H1 (cell line): Measurements from ENCODE around the gene FNDC3A. TPM values are rescaled to one million over a fixed set of nuclear protein-coding genes. Genes with fewer than 3 reads are reported as not detected.

Source experiments
- CTCF ChIA-PET: fragments of 300-600 bp; sonication (Branson Sonifier 250); formaldehyde crosslinking; loops from one replicate; lab custom pipeline; 2021; ENCODE audit not compliant: partially characterized antibody; lab: Charles Lee
- POLR2A ChIA-PET: fragments of 300-600 bp; sonication (Branson Sonifier 250); formaldehyde crosslinking; loops from one replicate; lab custom pipeline; 2021; ENCODE audit warnings: inconsistent platforms; ENCODE audit not compliant: partially characterized antibody; lab: Charles Lee
- DNase-seq, 2 experiments: peaks; one replicate each; pipeline versions ENCODE4 v3.0.0 to v3.0.0-alpha.2; 2010 to 2022; ENCODE audit warnings: low spot score in 2 of 2, low read depth in 1 of 2, mixed read lengths in 1 of 2
- FAIRE-seq: peaks from 2 replicates; lab custom pipeline; 2011; peaks lifted over from hg19 to GRCh38; lab: Jason Lieb, UNC
- H2AFZ ChIP-seq: 2 replicates; pipeline ENCODE4 v1.8.1; 2012; ENCODE audit warnings: low read length, inconsistent platforms
- H2AK5ac ChIP-seq: 2 replicates; pipeline ENCODE4 v1.6.1; 2013; ENCODE audit warnings: low read depth, low read length
- H2BK120ac ChIP-seq: replicated peaks from 2 replicates; pipeline ENCODE3; 2013; ENCODE audit warnings: low read depth, low read length, inconsistent platforms
- H2BK12ac ChIP-seq: 2 replicates; pipeline ENCODE4 v1.6.1; 2013; ENCODE audit warnings: low read depth, low read length
- H2BK15ac ChIP-seq: 2 replicates; pipeline ENCODE4 v1.6.1; 2013; ENCODE audit warnings: low read length
- H2BK20ac ChIP-seq: 2 replicates; pipeline ENCODE4 v1.6.1; 2013; ENCODE audit warnings: low read length
- H2BK5ac ChIP-seq: 2 replicates; pipeline ENCODE4 v1.6.1; 2013; ENCODE audit warnings: low read depth, low read length
- H3K14ac ChIP-seq: 2 replicates; pipeline ENCODE4 v1.6.1; 2013; ENCODE audit warnings: inconsistent platforms; ENCODE audit not compliant: insufficient read length
- H3K18ac ChIP-seq: 2 replicates; pipeline ENCODE4 v1.6.1; 2013; ENCODE audit warnings: low read length; ENCODE audit errors: extremely low read depth
- H3K23ac ChIP-seq: 2 replicates; pipeline ENCODE4 v1.6.1; 2013; ENCODE audit warnings: inconsistent platforms; ENCODE audit not compliant: insufficient read length
- H3K23me2 ChIP-seq: 2 replicates; pipeline ENCODE4 v1.6.1; 2013; ENCODE audit warnings: low read depth, low read length
- H3K27ac ChIP-seq: 2 replicates; pipeline ENCODE4 v1.6.1; 2011; ENCODE audit warnings: low read depth, low read length, inconsistent platforms
- H3K27me3 ChIP-seq, 4 experiments: replicated peaks in 1 of 4; 1 replicate in 1 of 4; 2 replicates in 3 of 4; pipeline versions ENCODE4 v1.6.1 to v1.8.1; 2011 to 2013; ENCODE audit warnings: low read length in 3 of 4, mild to moderate bottlenecking in 3 of 4, inconsistent platforms in 2 of 4, mixed read lengths in 2 of 4, moderate library complexity in 1 of 4; ENCODE audit not compliant: control insufficient read depth in 3 of 4, insufficient read depth in 3 of 4; ENCODE audit errors: extremely low read depth in 1 of 4
- H3K36me3 ChIP-seq, 4 experiments: 2 replicates each; pipeline versions ENCODE4 v1.6.1 to v1.8.1; 2011 to 2013; ENCODE audit warnings: mild to moderate bottlenecking in 4 of 4, low read length in 3 of 4, moderate library complexity in 2 of 4, control low read depth in 1 of 4, inconsistent platforms in 1 of 4; ENCODE audit not compliant: insufficient read depth in 4 of 4, control insufficient read depth in 2 of 4
- H3K4ac ChIP-seq: replicated peaks from 2 replicates; pipeline ENCODE3; 2013; ENCODE audit warnings: low read length, low read depth, mixed read lengths, inconsistent platforms; ENCODE audit not compliant: insufficient read length
- H3K4me1 ChIP-seq, 4 experiments: replicated peaks in 1 of 4; 1 replicate in 1 of 4; 2 replicates in 3 of 4; pipeline versions ENCODE4 v1.6.1 to v1.8.1; 2011 to 2013; ENCODE audit warnings: low read length in 3 of 4, inconsistent platforms in 2 of 4, mixed read lengths in 1 of 4; ENCODE audit not compliant: insufficient read depth in 4 of 4, control insufficient read depth in 3 of 4
- H3K4me2 ChIP-seq, 2 experiments: 2 replicates each; pipeline versions ENCODE4 v1.6.1 to v1.8.1; 2011 to 2013; ENCODE audit warnings: low read depth in 2 of 2, low read length in 2 of 2, control low read depth in 1 of 2, inconsistent platforms in 1 of 2, mild to moderate bottlenecking in 1 of 2; ENCODE audit not compliant: insufficient read depth in 1 of 2
- H3K4me3 ChIP-seq, 4 experiments: fragments of 200-600, 300-600 bp in 1 of 4; sonication (generic), shearing (Covaris generic), sonication (Bioruptor Twin) in 1 of 4; 2 replicates each; pipeline versions ENCODE4 v1.5.1 to v1.8.1; 2011 to 2016; ENCODE audit warnings: low read length in 4 of 4, low read depth in 3 of 4, control low read depth in 2 of 4, inconsistent platforms in 2 of 4, mild to moderate bottlenecking in 2 of 4, mixed read lengths in 1 of 4, moderate library complexity in 1 of 4; ENCODE audit not compliant: insufficient read depth in 2 of 4; ENCODE audit errors: extremely low read depth in 1 of 4
- H3K56ac ChIP-seq: replicated peaks from 2 replicates; pipeline ENCODE3; 2013; ENCODE audit warnings: low read depth, mild to moderate bottlenecking, mixed read lengths, low read length, inconsistent platforms; ENCODE audit not compliant: insufficient read length
- H3K79me1 ChIP-seq: 2 replicates; pipeline ENCODE4 v1.6.1; 2013; ENCODE audit warnings: low read depth, low read length, control low read depth
- H3K79me2 ChIP-seq, 2 experiments: 2 replicates each; pipeline versions ENCODE4 v1.6.1 to v1.8.1; 2012 to 2013; ENCODE audit warnings: low read length in 2 of 2, mild to moderate bottlenecking in 2 of 2, inconsistent platforms in 1 of 2; ENCODE audit not compliant: insufficient read depth in 2 of 2, control insufficient read depth in 1 of 2
- H3K9ac ChIP-seq, 4 experiments: replicated peaks in 1 of 4; 1 replicate in 1 of 4; 2 replicates in 3 of 4; pipeline versions ENCODE4 v1.6.1 to v1.8.1; 2011 to 2013; ENCODE audit warnings: low read depth in 3 of 4, low read length in 3 of 4, control low read depth in 2 of 4, mild to moderate bottlenecking in 2 of 4, moderate library complexity in 2 of 4, inconsistent platforms in 1 of 4; ENCODE audit errors: extremely low read depth in 1 of 4
- H3K9me3 ChIP-seq, 2 experiments: 2 replicates each; pipeline versions ENCODE4 v1.6.1 to v1.8.1; 2012 to 2013; ENCODE audit warnings: mild to moderate bottlenecking in 2 of 2, moderate library complexity in 2 of 2, control low read depth in 1 of 2, inconsistent platforms in 1 of 2, low read depth in 1 of 2, low read length in 1 of 2, mixed read lengths in 1 of 2; ENCODE audit not compliant: insufficient read depth in 2 of 2
- H4K20me1 ChIP-seq, 2 experiments: replicated peaks in 1 of 2; 2 replicates each; pipeline versions ENCODE3 to v1.8.1; 2011 to 2013; ENCODE audit warnings: inconsistent platforms in 2 of 2, low read length in 2 of 2, mild to moderate bottlenecking in 1 of 2; ENCODE audit not compliant: insufficient read depth in 2 of 2, control insufficient read depth in 1 of 2
- H4K5ac ChIP-seq: 2 replicates; pipeline ENCODE4 v1.6.1; 2013; ENCODE audit warnings: low read length, low read depth, mixed read lengths, inconsistent platforms; ENCODE audit not compliant: insufficient read length
- H4K8ac ChIP-seq: 2 replicates; pipeline ENCODE4 v1.8.0; 2013; ENCODE audit warnings: mild to moderate bottlenecking, moderate library complexity, low read length, inconsistent platforms; ENCODE audit not compliant: insufficient read depth; ENCODE audit errors: extremely low read depth
- H4K91ac ChIP-seq: replicated peaks from 2 replicates; pipeline ENCODE3; 2013; ENCODE audit warnings: low read length, mixed read lengths, inconsistent platforms; ENCODE audit not compliant: insufficient read length
- ASH2L ChIP-seq: fragments of 200-600, 300-600 bp; sonication (generic); IDR thresholded peaks from one replicate; pipeline ENCODE4 v1.7.1; 2017; ENCODE audit warnings: low read length
- CREB1 ChIP-seq: IDR thresholded peaks from 2 replicates; pipeline ENCODE4 v1.6.1; 2012; ENCODE audit warnings: inconsistent platforms
- CTCF ChIP-seq, 3 experiments: IDR thresholded peaks; 1 replicate in 2 of 3; 2 replicates in 1 of 3; pipeline versions ENCODE4 v1.5.1 to v1.6.1; 2011; ENCODE audit warnings: low read length in 3 of 3, mild to moderate bottlenecking in 3 of 3, inconsistent platforms in 2 of 3, low read depth in 1 of 3, moderate library complexity in 1 of 3; ENCODE audit not compliant: insufficient read depth in 1 of 3; ENCODE audit errors: control extremely low read depth in 1 of 3
- HDAC6 ChIP-seq: IDR thresholded peaks from one replicate; pipeline ENCODE4 v1.7.1; 2012; ENCODE audit warnings: low read depth, mild to moderate bottlenecking, inconsistent platforms, low read length, moderate library complexity
- JUN ChIP-seq: IDR thresholded peaks from 2 replicates; pipeline ENCODE4 v1.6.1; 2011; ENCODE audit warnings: low read depth, mild to moderate bottlenecking, improper control_type of control experiment, low read length
- KDM5A ChIP-seq: fragments of 200-600 bp; IDR thresholded peaks from 2 replicates; pipeline ENCODE4 v1.7.1; 2012; ENCODE audit warnings: mild to moderate bottlenecking, low read length, inconsistent platforms, mixed read lengths
- RBBP5 ChIP-seq: IDR thresholded peaks from 2 replicates; pipeline ENCODE4 v1.7.1; 2012; ENCODE audit warnings: low read depth, mild to moderate bottlenecking, inconsistent platforms, low read length, moderate library complexity, borderline replicate concordance
- RFX5 ChIP-seq: IDR thresholded peaks from 2 replicates; pipeline ENCODE4 v1.6.1; 2011; ENCODE audit warnings: low read depth, low read length, improper control_type of control experiment, borderline replicate concordance
- SIX5 ChIP-seq: IDR thresholded peaks from 2 replicates; pipeline ENCODE4 v1.6.1; 2011; ENCODE audit warnings: mild to moderate bottlenecking, low read depth, low read length
- YY1 ChIP-seq: IDR thresholded peaks from 2 replicates; pipeline ENCODE4 v1.6.1; 2011; ENCODE audit warnings: low read depth, mild to moderate bottlenecking, low read length
- whole genome bisulfite sequencing, 2 experiments: shearing (Covaris generic) in 1 of 2; methylation state at CpG; one replicate each; pipeline versions ENCODE4 v1.1.6 to v1.1.7; 2013 to 2015; ENCODE audit warnings: low lambda C conversion rate in 2 of 2, mixed read lengths in 2 of 2, inconsistent platforms in 1 of 2, low coverage in 1 of 2, missing lambda C conversion rate in 1 of 2; ENCODE audit not compliant: insufficient replicate concordance in 2 of 2, insufficient coverage in 1 of 2, insufficient read length in 1 of 2; ENCODE audit errors: extremely low coverage in 1 of 2, missing lambda C conversion rate in 1 of 2; 5-methylcytosine and 5-hydroxymethylcytosine counted together
- polyA plus RNA-seq, 7 experiments: library from polyadenylated mRNA; depleted of rRNA in 3 of 7; stranded (reverse) in 5 of 7; unstranded in 2 of 7; fragments of >200 nt in 5 of 7; fragments of 200-250 nt in 2 of 7; gene quantifications; 1 replicate in 5 of 7; 2 replicates in 1 of 7; 4 replicates in 1 of 7; pipeline versions ENCODE4 v1.2.1 to v1.2.3, GENCODE V29; 2011 to 2013; ENCODE audit warnings: missing spikeins in 2 of 7, mixed read lengths in 2 of 7
- total RNA-seq: library from RNA; stranded (reverse); fragmentation: NEBNext Ultra II Directional; extraction: Animal tissue kit (Norgen Biotek cat#: 25700); gene quantifications from 2 replicates; pipeline ENCODE4 v1.2.1, GENCODE V29; 2021

FNDC3A gene
- total and polyA plus RNA-seq, 2 of the 8 experiments (the other 6 are each of a cell fraction or from before 2014, with no cell fraction given), result 14.6 to 26.0 TPM

DNA sequence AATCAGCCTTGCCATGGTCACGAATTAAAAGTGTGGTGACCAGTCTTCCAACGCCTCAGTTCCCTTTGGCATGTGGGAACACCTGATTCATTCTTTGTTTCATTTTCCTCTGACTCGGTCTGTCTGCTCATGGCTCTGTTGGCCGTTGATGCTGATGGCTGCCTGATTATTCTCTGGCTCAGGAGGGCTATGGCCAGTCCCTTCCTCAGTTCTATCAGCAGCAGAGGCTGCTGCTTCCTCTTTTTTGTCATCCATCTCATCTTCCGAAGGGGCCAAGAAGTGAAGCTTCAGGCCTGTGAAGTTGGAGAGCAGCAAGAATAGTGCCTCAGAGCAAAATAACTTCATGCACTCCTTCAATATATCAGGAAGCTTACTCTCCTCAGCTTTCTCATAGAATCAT is 235.0 kb downstream of the FNDC3A start:
- Histone ChIP-seq H3K9ac (no peak overlapping the region), H3K27me3 (no peaks in the 10 kb centered on the region), H3K18ac (no peak overlapping the region), H3K79me1 (no peaks in the 10 kb centered on the region), H2BK15ac (no peak overlapping the region), H3K4me3 (no peak overlapping the region), H3K79me2 (no peaks in the 10 kb centered on the region), H4K91ac (no peak overlapping the region), H3K36me3 (peaks cover 0 to 17% (median 5%) of the 10 kb centered on the region in 4 experiments; a peak in 6 of 8 replicates), H4K20me1 (peaks cover 0 to 1% of the 10 kb centered on the region in 2 experiments), H3K27ac (no peak overlapping the region), H3K14ac (no peak overlapping the region), H2BK5ac (no peak overlapping the region), H2AFZ (no peak overlapping the region), H2AK5ac (no peak overlapping the region), H2BK20ac (no peak overlapping the region), H3K23ac (no peak overlapping the region), H3K4ac (no peak overlapping the region), H3K4me1 (peaks cover 0 to 3% (median 2%) of the 10 kb centered on the region in 4 experiments; a peak in 4 of 7 replicates), H3K56ac (no peak overlapping the region), H2BK120ac (no peak overlapping the region), H4K5ac (no peak overlapping the region), H3K4me2 (no peak overlapping the region), H4K8ac (no peak overlapping the region), H2BK12ac (no peak overlapping the region), H3K23me2 (no peaks in the 10 kb centered on the region; the same call in 1 of the 2 replicates), H3K9me3 (no peaks in the 10 kb centered on the region)
- CTCF ChIA-PET, result interaction anchor here (1.1 to 1.4 kb wide), 2 partner anchors 11 to 70 kb away, joined by 3 read pairs; no protein-coding TSS in a partner anchor
- no peak for FAIRE-seq
- POLR2A ChIA-PET, result interaction anchor here (0.8 kb wide), 2 partner anchors 10 to 37 kb away, joined by 3 read pairs; partner anchors contain the start of gene CDADC1
- WGBS, 2 experiments, result 91% methylated on average over 5 of the region's 5 CpGs; no CpG with 5 or more reads in 1 of the 2 experiments
- DNase-seq, result no peak
- no peak for TF ChIP-seq CREB1
- TF ChIP-seq RFX5, result no peak
- TF ChIP-seq SIX5, result no peak
- no peak for TF ChIP-seq RBBP5
- no peak for TF ChIP-seq YY1
- TF ChIP-seq KDM5A, result no peak
- no peak for TF ChIP-seq ASH2L
- TF ChIP-seq JUN, result no peak
- no peak for TF ChIP-seq CTCF (IDR thresholded peaks at IDR 0.05; ENCODE audit: control extremely low read depth in 1 of 3, insufficient read depth in 1 of 3, low read depth in 1 of 3, low read length in 3 of 3)
- no peak for TF ChIP-seq HDAC6
